OCI-LY7 (cell line): ENCODE results near the gene GPR78.

Experiments used
- EZH2phosphoT487 ChIP-seq: fragments of 200-600 bp; sonication (generic); IDR thresholded peaks from 2 replicates; pipeline ENCODE4 v1.6.1; 2018; ENCODE audit warnings: low read depth, borderline replicate concordance, mild to moderate bottlenecking, mixed run types, antibody characterized with exemption, low read length, moderate library complexity, mixed read lengths
- TF ChIP-seq, protein P1 (sequence below): fragments of 200-600 bp; sonication (generic); conservative IDR thresholded peaks from 2 replicates; pipeline ENCODE4 v1.5.1; 2014; ENCODE audit warnings: mild to moderate bottlenecking, antibody characterized with exemption, low read length, moderate library complexity, mixed read lengths

DNA sequence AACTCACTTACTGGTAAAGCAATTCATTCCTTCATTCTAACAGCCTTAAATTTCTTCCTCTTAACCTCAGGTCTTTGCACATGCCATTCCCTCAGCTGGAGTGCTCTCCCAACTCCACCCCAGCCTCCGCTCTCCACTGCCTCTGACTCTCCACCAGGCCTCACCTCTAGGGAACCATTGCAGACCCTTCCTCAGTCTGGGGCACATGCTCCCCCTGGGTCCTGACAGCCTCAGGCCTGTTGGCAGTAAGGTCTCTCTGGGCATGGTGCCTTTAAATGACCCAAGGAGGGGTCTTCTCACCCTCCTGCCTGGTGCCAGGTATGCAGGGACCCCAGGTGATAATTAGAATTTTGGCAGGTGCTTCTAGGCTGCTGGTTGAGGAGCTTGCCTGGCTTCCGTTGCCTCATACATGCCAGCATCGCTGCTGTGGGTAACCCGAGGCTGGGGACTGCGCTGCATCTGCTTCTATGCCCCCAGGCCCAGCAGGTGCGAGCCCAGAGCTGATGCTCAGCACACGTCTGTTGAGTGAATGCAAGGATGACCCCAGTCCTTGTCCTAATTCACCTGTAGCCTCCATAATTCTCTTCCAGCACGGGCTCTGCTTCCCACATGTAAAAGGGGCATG lies 27.5 kb upstream of the GPR78 start:
- TF ChIP-seq, protein P1, sequence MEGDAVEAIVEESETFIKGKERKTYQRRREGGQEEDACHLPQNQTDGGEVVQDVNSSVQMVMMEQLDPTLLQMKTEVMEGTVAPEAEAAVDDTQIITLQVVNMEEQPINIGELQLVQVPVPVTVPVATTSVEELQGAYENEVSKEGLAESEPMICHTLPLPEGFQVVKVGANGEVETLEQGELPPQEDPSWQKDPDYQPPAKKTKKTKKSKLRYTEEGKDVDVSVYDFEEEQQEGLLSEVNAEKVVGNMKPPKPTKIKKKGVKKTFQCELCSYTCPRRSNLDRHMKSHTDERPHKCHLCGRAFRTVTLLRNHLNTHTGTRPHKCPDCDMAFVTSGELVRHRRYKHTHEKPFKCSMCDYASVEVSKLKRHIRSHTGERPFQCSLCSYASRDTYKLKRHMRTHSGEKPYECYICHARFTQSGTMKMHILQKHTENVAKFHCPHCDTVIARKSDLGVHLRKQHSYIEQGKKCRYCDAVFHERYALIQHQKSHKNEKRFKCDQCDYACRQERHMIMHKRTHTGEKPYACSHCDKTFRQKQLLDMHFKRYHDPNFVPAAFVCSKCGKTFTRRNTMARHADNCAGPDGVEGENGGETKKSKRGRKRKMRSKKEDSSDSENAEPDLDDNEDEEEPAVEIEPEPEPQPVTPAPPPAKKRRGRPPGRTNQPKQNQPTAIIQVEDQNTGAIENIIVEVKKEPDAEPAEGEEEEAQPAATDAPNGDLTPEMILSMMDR, result no peak
- no peak for TF ChIP-seq EZH2phosphoT487
